Measurements from ENCODE around the gene STMP1. TPM values are rescaled to one million over a fixed set of nuclear protein-coding genes. Genes with fewer than 3 reads are reported as not detected.

Gene STMP1
- total and polyA plus RNA-seq, 11 donors = 14.7 to 34.7 (median 29.2) TPM

- no peak overlapping the region for H3K4me3 ChIP-seq
- no peaks in the 10 kb centered on the region for H3K36me3 ChIP-seq
- WGBS, 4 donors = 68 to 92% (median 80%) methylated on average over 1 of the region's 1 CpG
- TF ChIP-seq POLR2A (IDR thresholded peaks at IDR 0.05) = no peak
- TF ChIP-seq, protein P1, sequence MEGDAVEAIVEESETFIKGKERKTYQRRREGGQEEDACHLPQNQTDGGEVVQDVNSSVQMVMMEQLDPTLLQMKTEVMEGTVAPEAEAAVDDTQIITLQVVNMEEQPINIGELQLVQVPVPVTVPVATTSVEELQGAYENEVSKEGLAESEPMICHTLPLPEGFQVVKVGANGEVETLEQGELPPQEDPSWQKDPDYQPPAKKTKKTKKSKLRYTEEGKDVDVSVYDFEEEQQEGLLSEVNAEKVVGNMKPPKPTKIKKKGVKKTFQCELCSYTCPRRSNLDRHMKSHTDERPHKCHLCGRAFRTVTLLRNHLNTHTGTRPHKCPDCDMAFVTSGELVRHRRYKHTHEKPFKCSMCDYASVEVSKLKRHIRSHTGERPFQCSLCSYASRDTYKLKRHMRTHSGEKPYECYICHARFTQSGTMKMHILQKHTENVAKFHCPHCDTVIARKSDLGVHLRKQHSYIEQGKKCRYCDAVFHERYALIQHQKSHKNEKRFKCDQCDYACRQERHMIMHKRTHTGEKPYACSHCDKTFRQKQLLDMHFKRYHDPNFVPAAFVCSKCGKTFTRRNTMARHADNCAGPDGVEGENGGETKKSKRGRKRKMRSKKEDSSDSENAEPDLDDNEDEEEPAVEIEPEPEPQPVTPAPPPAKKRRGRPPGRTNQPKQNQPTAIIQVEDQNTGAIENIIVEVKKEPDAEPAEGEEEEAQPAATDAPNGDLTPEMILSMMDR (IDR thresholded peaks at IDR 0.05) = no peak
- H3K27ac ChIP-seq = no peak overlapping the region
- DNase-seq (no peak), ATAC-seq (no peak)
- H3K27me3 ChIP-seq = no peaks in the 10 kb centered on the region
- no peaks in the 10 kb centered on the region for H3K9me3 ChIP-seq
- peaks cover 0 to 26% (median 11%) of the 10 kb centered on the region in 12 donors for H3K4me1 ChIP-seq
- intact Hi-C loops (cut with DNase I) = no loop called here
Observed at GRCh38 chr7:135715673-135716072, 53.4 kb downstream of the STMP1 start.

DNA sequence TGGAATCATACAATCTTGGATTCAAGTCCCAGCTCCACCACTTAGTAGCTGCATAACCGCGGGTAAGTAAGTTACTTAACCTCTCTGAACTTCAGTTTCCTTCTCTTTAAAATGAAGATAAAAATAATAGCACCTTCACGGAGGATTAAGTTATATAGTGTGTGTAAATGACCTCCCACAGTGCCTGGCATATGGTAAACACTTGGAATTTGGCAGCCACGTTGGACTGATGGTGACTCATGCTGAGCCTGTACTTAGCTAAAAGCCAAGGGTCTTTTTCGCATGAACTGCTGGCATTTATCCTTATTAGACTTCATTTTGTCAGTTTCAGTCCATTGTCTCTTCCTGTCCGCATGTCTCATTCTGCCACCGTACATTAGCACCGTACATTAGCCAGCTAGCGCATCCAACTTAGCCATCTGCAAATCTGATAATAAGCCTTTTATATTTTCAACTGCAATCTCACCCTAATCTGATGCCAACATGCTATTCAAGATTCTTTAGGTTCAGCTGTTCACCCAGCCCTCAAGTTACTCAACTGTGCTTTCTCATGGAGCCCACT lies 54.4 kb downstream of the STMP1 start:
- intact Hi-C loops (cut with DNase I) = no loop called here
- DNase-seq (no peak), ATAC-seq (no peak)
- Histone ChIP-seq H3K4me3 (no peak overlapping the region), H3K36me3 (no peaks in the 10 kb centered on the region), H3K27ac (no peak overlapping the region), H3K4me1 (peaks cover 0 to 23% (median 11%) of the 10 kb centered on the region in 12 donors), H3K9me3 (no peaks in the 10 kb centered on the region), H3K27me3 (no peaks in the 10 kb centered on the region)
- WGBS, 4 donors = 69 to 82% (median 73%) methylated on average over 9 of the region's 9 CpGs
- TF ChIP-seq POLR2A (IDR thresholded peaks at IDR 0.05) = no peak
- TF ChIP-seq, protein P1 (IDR thresholded peaks at IDR 0.05) = no peak

- ATAC-seq = no peak
- 77 to 88% (median 82%) methylated on average over 3 of the region's 3 CpGs for WGBS, 4 donors
- no peak overlapping the region for H3K4me3 ChIP-seq
- DNase-seq = no peak
- intact Hi-C loops (cut with DNase I) = no loop called here
- H3K4me1 ChIP-seq = peaks cover 0 to 14% (median 4%) of the 10 kb centered on the region in 12 donors
- H3K9me3 ChIP-seq = no peaks in the 10 kb centered on the region
- no peak for TF ChIP-seq POLR2A (IDR thresholded peaks at IDR 0.05)
- TF ChIP-seq, protein P1 (IDR thresholded peaks at IDR 0.05) = no peak
- H3K36me3 ChIP-seq = no peaks in the 10 kb centered on the region
- no peaks in the 10 kb centered on the region for H3K27me3 ChIP-seq
- no peak overlapping the region for H3K27ac ChIP-seq
Observed at GRCh38 chr7:135717693-135718092, 55.4 kb downstream of the STMP1 start.

DNA sequence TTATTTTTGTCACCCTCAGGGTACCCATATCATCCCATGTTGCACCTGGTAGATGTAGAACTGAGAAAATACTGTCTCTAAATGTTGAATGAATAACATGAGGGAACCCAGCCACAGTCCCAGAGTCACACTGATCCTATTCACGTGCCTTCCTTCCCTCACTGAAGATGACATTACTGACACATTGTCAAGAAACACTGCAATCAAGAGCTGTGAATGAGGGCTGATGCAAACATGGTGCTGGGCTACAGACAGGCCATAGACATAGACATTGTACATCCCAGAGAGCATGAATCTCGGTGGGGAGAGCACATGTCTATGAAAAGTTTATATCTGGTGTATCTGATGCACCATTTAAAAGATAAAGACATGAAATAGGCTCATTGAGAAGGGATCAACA lies 55.9 kb downstream of the STMP1 start:
- DNase-seq = no peak
- ATAC-seq = no peak
- Histone ChIP-seq H3K27me3 (no peaks in the 10 kb centered on the region), H3K36me3 (no peaks in the 10 kb centered on the region), H3K4me3 (no peak overlapping the region), H3K4me1 (peaks cover 0 to 9% (median under 1%) of the 10 kb centered on the region in 12 donors), H3K9me3 (no peaks in the 10 kb centered on the region), H3K27ac (no peak overlapping the region)
- no peak for TF ChIP-seq POLR2A (IDR thresholded peaks at IDR 0.05)
- TF ChIP-seq, protein P1 (IDR thresholded peaks at IDR 0.05) = no peak
- 85 to 98% (median 90%) methylated on average over 2 of the region's 2 CpGs for WGBS, 4 donors
- intact Hi-C loops (cut with DNase I) = no loop called here
